HepG2 (cell line): Measurements from ENCODE around the gene CSTF3. TPM values are rescaled to one million over a fixed set of nuclear protein-coding genes. Genes with fewer than 3 reads are reported as not detected.

ENCODE experiments used
- ATAC-seq: fragments of 200-7000 bp; cut with Tn5 transposase; 3 replicates; pipeline ENCODE4 v1.9.1; 2020; ENCODE audit warnings: mild to moderate bottlenecking, moderate library complexity
- BruUV-seq: library from RNA; stranded (reverse); fragments of 400-500 nt; replicated peaks from 2 replicates; lab custom pipeline; 2021; lab: Mats Ljungman, UMichigan
- CTCF ChIA-PET: fragments of 300-600 bp; formaldehyde crosslinking; extraction: SDS; loops from one replicate; lab custom pipeline; 2021; ENCODE audit warnings: low total read pairs, inconsistent platforms, low intra/inter-chr PET ratio; lab: Yijun Ruan, JAX
- POLR2A ChIA-PET: fragments of 350-600 bp; sonication (Branson Sonifier 250); formaldehyde crosslinking; loops from one replicate; lab custom pipeline; 2020; ENCODE audit warnings: antibody characterized with exemption, inconsistent platforms; lab: Yijun Ruan, JAX
- DNase-seq: peaks from one replicate; pipeline ENCODE4 v3.0.0-alpha.2; 2015; ENCODE audit warnings: low spot score
- FAIRE-seq: peaks from 3 replicates; lab custom pipeline; 2011; peaks lifted over from hg19 to GRCh38; lab: Jason Lieb, UNC
- H2AFZ ChIP-seq: one replicate; pipeline ENCODE4 v1.6.1; 2011; ENCODE audit warnings: low read length, inconsistent platforms
- H3K27ac ChIP-seq: fragments of 300-600 bp; 3 replicates; pipeline ENCODE4 v1.8.0; 2011; ENCODE audit warnings: mixed run types, mild to moderate bottlenecking, mixed read lengths, low read length, inconsistent platforms; ENCODE audit not compliant: insufficient read depth; ENCODE audit errors: extremely low read length
- H3K27me3 ChIP-seq, 2 experiments: fragments of 200-600 bp in 1 of 2; 2 replicates in 1 of 2; 3 replicates in 1 of 2; pipeline versions ENCODE4 v1.6.0 to v1.8.0; 2011; ENCODE audit warnings: low read length in 2 of 2, mild to moderate bottlenecking in 2 of 2, moderate library complexity in 2 of 2, inconsistent platforms in 1 of 2; ENCODE audit not compliant: insufficient read depth in 2 of 2, control insufficient read depth in 1 of 2
- H3K36me3 ChIP-seq, 2 experiments: fragments of 200-600 bp in 1 of 2; replicated peaks in 1 of 2; 2 replicates in 1 of 2; 3 replicates in 1 of 2; pipeline versions ENCODE4 v1.5.1 to v1.8.0; 2011; ENCODE audit warnings: low read length in 2 of 2, inconsistent platforms in 1 of 2; ENCODE audit not compliant: insufficient read depth in 2 of 2, control insufficient read depth in 1 of 2
- H3K4me1 ChIP-seq: 2 replicates; pipeline ENCODE4 v1.5.1; 2012; ENCODE audit warnings: low read length, inconsistent platforms; ENCODE audit not compliant: insufficient read depth
- H3K4me2 ChIP-seq: 2 replicates; pipeline ENCODE4 v1.6.0; 2011; ENCODE audit warnings: low read depth, low read length, inconsistent platforms
- H3K4me3 ChIP-seq, 3 experiments: fragments of 200-600 bp in 1 of 3; sonication (generic), shearing (Covaris generic) in 1 of 3; replicated peaks in 1 of 3; 2 replicates each; pipeline ENCODE4 v1.5.1; 2011 to 2016; ENCODE audit warnings: low read length in 3 of 3, inconsistent platforms in 2 of 3, low read depth in 2 of 3, mild to moderate bottlenecking in 2 of 3, control low read depth in 1 of 3, mixed read lengths in 1 of 3; ENCODE audit not compliant: insufficient read depth in 1 of 3
- H3K79me2 ChIP-seq: one replicate; pipeline ENCODE4 v1.6.1; 2011; ENCODE audit warnings: low read length, inconsistent platforms; ENCODE audit not compliant: insufficient read depth
- H3K9ac ChIP-seq: 2 replicates; pipeline ENCODE4 v1.6.0; 2011; ENCODE audit warnings: mild to moderate bottlenecking, low read depth, low read length, inconsistent platforms; ENCODE audit not compliant: insufficient read depth
- H3K9me3 ChIP-seq: 2 replicates; pipeline ENCODE4 v1.5.1; 2012; ENCODE audit warnings: mild to moderate bottlenecking, low read length
- H4K20me1 ChIP-seq: 2 replicates; pipeline ENCODE4 v1.6.0; 2011; ENCODE audit warnings: inconsistent platforms, mild to moderate bottlenecking, low read length, moderate library complexity; ENCODE audit not compliant: insufficient read depth
- EED ChIP-seq: sonication (generic); formaldehyde crosslinking; IDR thresholded peaks from 2 replicates; pipeline ENCODE4 v1.5.0; 2020; ENCODE audit warnings: mild to moderate bottlenecking, missing genetic modification reagents
- FOSL1 ChIP-seq: sonication (generic); formaldehyde crosslinking; IDR thresholded peaks from 2 replicates; pipeline ENCODE4 v1.9.0; 2021; ENCODE audit warnings: missing genetic modification reagents, borderline replicate concordance
- FOXA1 ChIP-seq, 2 experiments: fragments of 450-650 bp in 1 of 2; sonication (generic) in 1 of 2; formaldehyde crosslinking in 1 of 2; IDR thresholded peaks; 2 replicates each; pipeline versions ENCODE4 v1.4.0 to v1.6.1; 2016 to 2020; ENCODE audit warnings: missing genetic modification reagents in 1 of 2
- HNF4G ChIP-seq, 2 experiments: sonication (generic) in 1 of 2; formaldehyde crosslinking in 1 of 2; IDR thresholded peaks; 2 replicates each; pipeline versions ENCODE4 v1.4.0 to v1.6.1; 2011 to 2020; ENCODE audit warnings: borderline replicate concordance in 2 of 2, low read depth in 2 of 2, mild to moderate bottlenecking in 2 of 2, low read length in 1 of 2, missing genetic modification reagents in 1 of 2, moderate library complexity in 1 of 2
- HOXA7 ChIP-seq: sonication (generic); formaldehyde crosslinking; IDR thresholded peaks from 2 replicates; pipeline ENCODE4 v1.8.1; 2022; ENCODE audit warnings: mild to moderate bottlenecking, missing genetic modification reagents, moderate library complexity
- KLF12 ChIP-seq: sonication (generic); formaldehyde crosslinking; IDR thresholded peaks from 2 replicates; pipeline ENCODE4 v1.4.0; 2020; ENCODE audit warnings: missing genetic modification reagents, borderline replicate concordance
- MAZ ChIP-seq, 2 experiments: sonication (generic) in 1 of 2; formaldehyde crosslinking in 1 of 2; IDR thresholded peaks; 2 replicates each; pipeline versions ENCODE4 v1.5.0 to v1.6.1; 2012 to 2020; ENCODE audit warnings: low read depth in 2 of 2, mild to moderate bottlenecking in 2 of 2, borderline replicate concordance in 1 of 2, improper control_type of control experiment in 1 of 2, low read length in 1 of 2, missing genetic modification reagents in 1 of 2, moderate library complexity in 1 of 2
- MZF1 ChIP-seq: sonication (generic); formaldehyde crosslinking; IDR thresholded peaks from 2 replicates; pipeline ENCODE4 v1.8.1; 2023; ENCODE audit warnings: mild to moderate bottlenecking, missing genetic modification reagents, borderline replicate concordance
- NCOR1 ChIP-seq: fragments of 200-600 bp; sonication (generic); IDR thresholded peaks from 2 replicates; pipeline ENCODE4 v1.7.0; 2017; ENCODE audit warnings: antibody characterized with exemption, low read length, borderline replicate concordance
- NFE2L1 ChIP-seq: sonication (generic); formaldehyde crosslinking; IDR thresholded peaks from 2 replicates; pipeline ENCODE4 v1.4.0; 2020; ENCODE audit warnings: missing genetic modification reagents, mild to moderate bottlenecking, borderline replicate concordance
- PHF8 ChIP-seq: sonication (generic); formaldehyde crosslinking; IDR thresholded peaks from 2 replicates; pipeline ENCODE4 v1.5.0; 2020; ENCODE audit warnings: missing genetic modification reagents
- POGZ ChIP-seq: sonication (generic); formaldehyde crosslinking; IDR thresholded peaks from 2 replicates; pipeline ENCODE4 v1.4.0; 2020; ENCODE audit warnings: mild to moderate bottlenecking, missing genetic modification reagents
- SALL1 ChIP-seq: sonication (generic); formaldehyde crosslinking; IDR thresholded peaks from 2 replicates; pipeline ENCODE4 v1.8.0; 2022; ENCODE audit warnings: mild to moderate bottlenecking, missing genetic modification reagents
- SALL2 ChIP-seq: sonication (generic); formaldehyde crosslinking; IDR thresholded peaks from 2 replicates; pipeline ENCODE4 v1.8.1; 2023; ENCODE audit warnings: mild to moderate bottlenecking, missing genetic modification reagents, inconsistent platforms
- SMARCC2 ChIP-seq: fragments of 450-650 bp; IDR thresholded peaks from 2 replicates; pipeline ENCODE4 v1.6.1; 2017; ENCODE audit warnings: antibody characterized with exemption, mild to moderate bottlenecking
- SP5 ChIP-seq: IDR thresholded peaks from 2 replicates; pipeline ENCODE4 v1.6.1; 2016; ENCODE audit warnings: low read depth, borderline replicate concordance
- THAP11 ChIP-seq: IDR thresholded peaks from 2 replicates; pipeline ENCODE4 v1.6.1; 2016; ENCODE audit warnings: missing biosample characterization, missing genetic modification reagents
- ZNF572 ChIP-seq: sonication (generic); formaldehyde crosslinking; IDR thresholded peaks from 2 replicates; pipeline ENCODE4 v1.5.1; 2020; ENCODE audit warnings: mild to moderate bottlenecking, missing genetic modification reagents
- ZNF777 ChIP-seq: sonication (generic); formaldehyde crosslinking; IDR thresholded peaks from 2 replicates; pipeline ENCODE4 v1.4.0; 2020; ENCODE audit warnings: missing genetic modification reagents
- WGBS: methylation state at CpG from one replicate; pipeline ENCODE4 v1.1.6; 2017; ENCODE audit warnings: low lambda C conversion rate; 5-methylcytosine and 5-hydroxymethylcytosine counted together
- in situ Hi-C: cut with HindIII; loops from 2 replicates; pipeline ENCODE4 v1.10.0; 2017; ENCODE audit warnings: low pct_unique_long_range_greater_than_20kb; ENCODE audit not compliant: extremely low pct_ligation_motif_present
- intact Hi-C: fragments of 100-400 bp; cut with micrococcal nuclease; formaldehyde crosslinking; loops from one replicate; pipeline ENCODE4 v1.10.0; 2022; ENCODE audit not compliant: unreplicated experiment
- polyA plus RNA-seq, 8 experiments: library from polyadenylated mRNA; depleted of rRNA in 3 of 8; stranded (reverse) in 7 of 8; unstranded in 1 of 8; fragments of >200 nt; fragmentation: Illumina TruSeq in 4 of 8; extraction: Trizol in 4 of 8; gene quantifications; 2 replicates each; pipeline versions ENCODE4 v1.2.1 to v1.2.3, GENCODE V29; 2011 to 2016; ENCODE audit warnings: low read depth in 4 of 8, missing spikeins in 1 of 8, mixed read lengths in 1 of 8; ENCODE audit not compliant: insufficient read depth in 1 of 8
- total RNA-seq, 5 experiments: library from RNA; depleted of rRNA; stranded (reverse); fragments of >200 nt; fragmentation: Illumina TruSeq; extraction: Trizol; gene quantifications; 2 replicates each; pipeline ENCODE4 v1.2.3, GENCODE V29; 2016; ENCODE audit warnings: low read depth in 1 of 5
- TF ChIP-seq, protein P1 (sequence below): sonication (generic); formaldehyde crosslinking; IDR thresholded peaks from 2 replicates; pipeline ENCODE4 v1.4.0; 2020; ENCODE audit warnings: mild to moderate bottlenecking, missing genetic modification reagents
- TF ChIP-seq, protein P2 (sequence below): sonication (generic); formaldehyde crosslinking; IDR thresholded peaks from 2 replicates; pipeline ENCODE4 v1.8.0; 2022; ENCODE audit warnings: missing genetic modification reagents, mild to moderate bottlenecking, inconsistent platforms, borderline replicate concordance

CSTF3 gene
- total and polyA plus RNA-seq, 2 of the 13 experiments (the other 11 are each of a cell fraction or from before 2014, with no cell fraction given): 21.5 to 43.6 TPM

DNA sequence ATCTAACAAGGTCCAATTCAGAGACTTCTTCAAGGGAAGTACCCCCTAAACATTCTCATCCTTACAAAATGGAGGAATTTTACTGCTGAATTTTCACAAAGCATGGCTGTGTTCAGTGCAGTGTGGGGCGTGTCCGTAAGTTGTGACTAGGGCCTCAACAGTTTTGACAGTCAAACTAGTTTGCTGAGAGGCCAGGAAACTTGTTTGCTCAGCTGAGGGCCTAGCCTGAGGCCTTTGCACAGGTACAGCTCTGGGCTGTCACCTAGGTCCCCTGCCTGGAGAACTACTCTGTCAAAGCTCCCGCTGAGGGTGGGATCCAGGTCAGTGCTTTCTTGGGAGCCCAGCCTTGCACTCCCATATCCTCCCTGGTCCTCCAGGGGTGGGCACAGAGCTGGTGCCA lies 94.0 kb downstream of the CSTF3 start (continued):
- TF ChIP-seq EED: no peak
- TF ChIP-seq HOXA7: no peak
- 0 out of 2 replicates have a peak, but pooled peaks have one; percentile 13 for TF ChIP-seq SALL1
- TF ChIP-seq PHF8 (CRISPR knock-in tag): no peak
- TF ChIP-seq SMARCC2: no peak
- no peak for TF ChIP-seq THAP11 (CRISPR knock-in tag)
- no peak for TF ChIP-seq FOXA1 (IDR thresholded peaks at IDR 0.05)
- TF ChIP-seq FOXA1 (CRISPR knock-in tag; IDR thresholded peaks at IDR 0.05): 0 out of 2 replicates have a peak, but pooled peaks have one; percentile 45
- no peak for TF ChIP-seq SP5
- TF ChIP-seq NFE2L1 (CRISPR knock-in tag): no peak

DNA sequence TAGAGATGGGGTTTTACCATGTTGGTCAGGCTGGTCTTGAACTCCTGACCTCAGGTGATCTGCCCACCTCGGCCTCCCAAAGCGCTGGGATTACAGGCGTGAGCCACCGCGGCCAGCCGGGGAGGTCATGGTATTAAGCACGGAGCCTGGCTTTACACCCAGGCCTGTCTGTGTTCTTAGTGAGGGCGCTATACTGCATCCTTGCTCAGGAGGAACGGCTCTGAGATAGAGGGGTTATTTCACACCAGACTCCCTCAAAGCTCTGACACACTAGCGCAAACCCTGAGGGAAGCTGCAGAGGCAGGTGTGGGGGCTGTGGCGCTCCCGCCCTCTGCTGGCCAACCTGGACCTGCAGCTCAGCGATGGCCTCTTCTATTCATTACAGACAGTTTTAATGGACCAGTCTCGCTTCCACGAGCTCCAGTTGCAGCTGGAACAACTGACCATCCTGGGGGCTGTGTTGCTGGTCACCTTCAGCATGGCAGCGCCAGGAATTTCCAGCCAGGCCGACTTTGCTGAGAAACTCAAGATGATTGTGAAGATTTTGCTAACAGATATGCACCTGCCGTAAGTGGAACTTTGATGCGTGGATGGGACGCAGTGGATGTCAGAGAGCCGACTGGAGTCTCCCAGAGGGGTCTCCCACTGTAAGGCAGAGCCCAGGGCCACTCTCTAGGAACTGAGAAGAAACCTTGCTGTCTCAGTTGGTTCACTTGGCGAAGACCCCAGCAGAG lies 95.7 kb downstream of the CSTF3 start:
- intact Hi-C loops: loop anchor here (1.0 to 5.0 kb wide), 3 partner anchors 88 to 256 kb away; no protein-coding TSS in a partner anchor
- CTCF ChIA-PET: interaction anchor here (0.7 to 4.5 kb wide), 2 partner anchors 104 to 256 kb away, joined by 3 to 52 read pairs; no protein-coding TSS in a partner anchor
- Histone ChIP-seq H3K4me2 (no peak overlapping the region), H3K9me3 (no peaks in the 10 kb centered on the region), H3K36me3 (peaks cover 12 to 23% of the 10 kb centered on the region in 2 experiments), H3K27ac (no peak overlapping the region), H3K27me3 (no peaks in the 10 kb centered on the region; a peak in 1 of 5 replicates), H3K4me1 (peaks cover 18% of the 10 kb centered on the region), H3K9ac (no peak overlapping the region), H4K20me1 (no peaks in the 10 kb centered on the region), H3K79me2 (no peaks in the 10 kb centered on the region), H2AFZ (no peak overlapping the region), H3K4me3 (no peak overlapping the region)
- peak; percentile 50 for DNase-seq
- WGBS: 81% methylated on average over 9 of the region's 22 CpGs
- POLR2A ChIA-PET: interaction anchor here (0.8 to 1.9 kb wide), 3 partner anchors 26 to 50 kb away, joined by 3 to 12 read pairs (median 7); partner anchors contain the start of genes DEPDC7 and TCP11L1
- ATAC-seq: peak; percentile 94
- in situ Hi-C loops: no loop called here
- no TSS peak for BruUV-seq
- peak; percentile 52 for FAIRE-seq
- TF ChIP-seq, protein P1, sequence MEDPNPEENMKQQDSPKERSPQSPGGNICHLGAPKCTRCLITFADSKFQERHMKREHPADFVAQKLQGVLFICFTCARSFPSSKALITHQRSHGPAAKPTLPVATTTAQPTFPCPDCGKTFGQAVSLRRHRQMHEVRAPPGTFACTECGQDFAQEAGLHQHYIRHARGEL (CRISPR knock-in tag): no peak
- TF ChIP-seq SALL2 (CRISPR knock-in tag) (no peak), ZNF572 (0 out of 2 replicates have a peak, but pooled peaks have one; percentile 44), MAZ (IDR thresholded peaks at IDR 0.05; ENCODE audit: borderline replicate concordance, low read depth, low read length) (no peak), MAZ (CRISPR knock-in tag; IDR thresholded peaks at IDR 0.05; ENCODE audit: low read depth) (0 out of 2 replicates have a peak, but pooled peaks have one; percentile 18), FOSL1 (CRISPR knock-in tag) (no peak), MZF1 (CRISPR knock-in tag) (no peak), ZNF777 (CRISPR knock-in tag) (no peak), POGZ (CRISPR knock-in tag) (no peak), KLF12 (CRISPR knock-in tag) (no peak), NCOR1 (no peak), FOXA1 (IDR thresholded peaks at IDR 0.05) (no peak), FOXA1 (CRISPR knock-in tag; IDR thresholded peaks at IDR 0.05) (no peak), HNF4G (IDR thresholded peaks at IDR 0.05; ENCODE audit: borderline replicate concordance, low read depth, low read length) (no peak), HNF4G (CRISPR knock-in tag; IDR thresholded peaks at IDR 0.05; ENCODE audit: borderline replicate concordance, low read depth) (no peak)
- TF ChIP-seq, protein P2, sequence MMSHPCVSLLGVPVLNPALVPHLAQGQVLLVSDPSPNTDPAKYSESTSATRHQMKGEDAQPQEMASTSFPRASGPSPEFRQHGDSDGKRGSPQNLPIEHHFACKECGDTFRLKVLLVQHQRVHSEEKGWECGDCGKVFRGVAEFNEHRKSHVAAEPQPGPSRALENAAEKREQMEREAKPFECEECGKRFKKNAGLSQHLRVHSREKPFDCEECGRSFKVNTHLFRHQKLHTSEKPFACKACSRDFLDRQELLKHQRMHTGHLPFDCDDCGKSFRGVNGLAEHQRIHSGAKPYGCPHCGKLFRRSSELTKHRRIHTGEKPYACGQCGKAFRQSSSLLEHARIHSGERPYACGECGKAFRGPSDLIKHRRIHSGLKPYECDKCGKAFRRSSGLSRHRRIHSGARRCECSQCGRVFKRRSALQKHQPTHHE: no peak
